ENCODE results near the gene WASHC3. TPM values are rescaled to one million over a fixed set of nuclear protein-coding genes. Genes with fewer than 3 reads are reported as not detected.

WASHC3 gene
- total and polyA plus RNA-seq, 2 experiments from 2014 or later, result 6.6 to 24.6 TPM

DNA sequence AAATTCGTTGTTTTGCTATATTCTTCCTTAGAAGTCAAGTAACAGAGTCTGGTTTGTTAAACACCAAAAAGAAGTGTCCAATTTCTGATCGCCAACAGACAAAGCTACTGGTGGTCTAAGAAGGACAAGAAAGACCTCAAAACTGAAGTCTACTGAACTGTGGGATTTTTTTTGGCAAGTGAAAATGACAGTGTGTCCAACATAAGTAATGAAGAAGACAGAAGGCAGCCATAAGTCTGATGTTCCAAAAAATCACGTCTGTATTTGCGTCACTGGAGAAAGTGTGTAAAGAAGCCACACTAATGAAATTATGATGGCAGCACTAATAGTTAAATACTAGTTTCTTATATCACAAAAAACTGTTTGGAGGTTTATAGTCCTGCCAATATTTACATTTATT, 32.6 kb downstream of the WASHC3 start:
- no peaks in the 10 kb centered on the region for H4K20me1 ChIP-seq (replicated peaks; ENCODE audit: insufficient read depth)
- no peak overlapping the region for H3K4me2 ChIP-seq
- no peak overlapping the region for H3K4me3 Mint-ChIP-seq
- no peak overlapping the region for H2AFZ ChIP-seq
- no peaks in the 10 kb centered on the region for H3K36me3 ChIP-seq (ENCODE audit: insufficient read depth)
- no peaks in the 10 kb centered on the region for H3K79me2 ChIP-seq (replicated peaks; ENCODE audit: insufficient read depth)
- TF ChIP-seq CREB1 (CRISPR knock-in tag; IDR thresholded peaks at IDR 0.05; ENCODE audit: low read depth), result no peak
- no peaks in the 10 kb centered on the region for H3K27me3 ChIP-seq (ENCODE audit: insufficient read depth)
- H3K27ac ChIP-seq (ENCODE audit: low read depth), result no peak overlapping the region
- ATAC-seq (no peak), DNase-seq (ENCODE audit: low spot score) (no peak)
- H3K27ac Mint-ChIP-seq, result no peak overlapping the region
- no peak overlapping the region for H3K4me3 ChIP-seq
- no peaks in the 10 kb centered on the region for H3K4me1 Mint-ChIP-seq
- no peaks in the 10 kb centered on the region for H3K36me3 Mint-ChIP-seq (ENCODE audit: low read depth)
- H3K9me3 Mint-ChIP-seq, result no peaks in the 10 kb centered on the region
- no peaks in the 10 kb centered on the region for H3K4me1 ChIP-seq (ENCODE audit: insufficient read depth)
- H3K9me2 ChIP-seq (ENCODE audit: insufficient read depth), result no peaks in the 10 kb centered on the region
- H3K27me3 Mint-ChIP-seq (ENCODE audit: insufficient read depth, low read depth, poor library complexity), result no peaks in the 10 kb centered on the region
- no peaks in the 10 kb centered on the region for H3F3A ChIP-seq (replicated peaks; ENCODE audit: low read depth)

DNA sequence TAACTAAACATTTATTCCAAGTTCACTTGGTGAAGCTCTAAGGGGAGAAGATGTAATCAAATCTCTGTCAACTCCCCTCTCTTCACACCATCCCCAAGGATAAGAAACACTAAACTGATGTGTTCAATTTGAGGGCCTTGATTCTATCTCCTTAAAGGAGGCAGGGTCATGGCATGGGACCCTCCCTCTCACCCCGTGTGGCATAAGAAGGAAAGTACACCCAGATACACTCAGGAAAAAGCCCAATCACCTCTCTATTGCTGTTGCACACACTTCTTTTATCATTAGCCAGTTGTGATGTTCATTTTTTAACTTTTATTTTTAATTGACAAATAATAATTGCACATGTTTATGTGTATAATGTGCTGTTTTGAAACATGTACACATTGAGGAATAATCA, 35.1 kb downstream of the WASHC3 start:
- Histone ChIP-seq H3K79me2 (replicated peaks; ENCODE audit: insufficient read depth) (no peaks in the 10 kb centered on the region), H3K9me2 (ENCODE audit: insufficient read depth) (no peaks in the 10 kb centered on the region), H2AFZ (no peak overlapping the region), H3K27ac (ENCODE audit: low read depth) (no peak overlapping the region), H3F3A (replicated peaks; ENCODE audit: low read depth) (no peaks in the 10 kb centered on the region), H3K4me3 (no peak overlapping the region), H3K4me1 (ENCODE audit: insufficient read depth) (no peaks in the 10 kb centered on the region), H4K20me1 (replicated peaks; ENCODE audit: insufficient read depth) (no peaks in the 10 kb centered on the region), H3K4me2 (no peak overlapping the region), H3K27me3 (ENCODE audit: insufficient read depth) (no peaks in the 10 kb centered on the region), H3K36me3 (ENCODE audit: insufficient read depth) (no peaks in the 10 kb centered on the region)
- no peak for TF ChIP-seq ZNF331 (CRISPR knock-in tag; IDR thresholded peaks at IDR 0.05; ENCODE audit: low read depth)
- TF ChIP-seq, protein P1, sequence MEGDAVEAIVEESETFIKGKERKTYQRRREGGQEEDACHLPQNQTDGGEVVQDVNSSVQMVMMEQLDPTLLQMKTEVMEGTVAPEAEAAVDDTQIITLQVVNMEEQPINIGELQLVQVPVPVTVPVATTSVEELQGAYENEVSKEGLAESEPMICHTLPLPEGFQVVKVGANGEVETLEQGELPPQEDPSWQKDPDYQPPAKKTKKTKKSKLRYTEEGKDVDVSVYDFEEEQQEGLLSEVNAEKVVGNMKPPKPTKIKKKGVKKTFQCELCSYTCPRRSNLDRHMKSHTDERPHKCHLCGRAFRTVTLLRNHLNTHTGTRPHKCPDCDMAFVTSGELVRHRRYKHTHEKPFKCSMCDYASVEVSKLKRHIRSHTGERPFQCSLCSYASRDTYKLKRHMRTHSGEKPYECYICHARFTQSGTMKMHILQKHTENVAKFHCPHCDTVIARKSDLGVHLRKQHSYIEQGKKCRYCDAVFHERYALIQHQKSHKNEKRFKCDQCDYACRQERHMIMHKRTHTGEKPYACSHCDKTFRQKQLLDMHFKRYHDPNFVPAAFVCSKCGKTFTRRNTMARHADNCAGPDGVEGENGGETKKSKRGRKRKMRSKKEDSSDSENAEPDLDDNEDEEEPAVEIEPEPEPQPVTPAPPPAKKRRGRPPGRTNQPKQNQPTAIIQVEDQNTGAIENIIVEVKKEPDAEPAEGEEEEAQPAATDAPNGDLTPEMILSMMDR (conservative IDR thresholded peaks at IDR 0.05; ENCODE audit: low read depth in 2 of 2), result peak; percentile 5 to 45; a peak in 1 of 4 replicates
- no peaks in the 10 kb centered on the region for H3K9me3 Mint-ChIP-seq
- H3K27ac Mint-ChIP-seq, result no peak overlapping the region
- H3K4me3 Mint-ChIP-seq, result no peak overlapping the region
- H3K4me1 Mint-ChIP-seq, result no peaks in the 10 kb centered on the region
- no peaks in the 10 kb centered on the region for H3K36me3 Mint-ChIP-seq (ENCODE audit: low read depth)
- no peaks in the 10 kb centered on the region for H3K27me3 Mint-ChIP-seq (ENCODE audit: insufficient read depth, low read depth, poor library complexity)
- peak; percentile 50 for DNase-seq (ENCODE audit: low spot score)
- peak; percentile 85 for ATAC-seq

DNA sequence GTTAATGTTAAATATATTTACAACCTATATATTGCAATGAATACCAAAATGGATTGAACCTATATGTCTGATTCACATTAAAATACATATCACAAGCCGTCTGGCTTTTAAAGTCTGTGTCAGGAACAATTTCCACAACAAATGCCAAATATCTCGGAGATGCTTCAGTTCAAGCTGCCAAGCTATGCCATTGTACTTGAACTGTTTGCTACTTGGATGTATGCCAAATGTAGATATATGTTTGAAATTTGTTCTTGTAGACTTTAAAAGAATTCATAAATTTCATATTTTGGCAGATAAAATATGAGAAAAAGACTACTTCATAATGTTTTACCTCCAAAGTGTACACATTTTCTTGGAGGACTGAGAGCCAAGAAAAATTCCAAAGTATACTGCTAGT, 37.0 kb downstream of the WASHC3 start:
- Histone ChIP-seq H3K4me3 (no peak overlapping the region), H3K27me3 (ENCODE audit: insufficient read depth) (no peaks in the 10 kb centered on the region), H3K27ac (ENCODE audit: low read depth) (no peak overlapping the region), H3K9me2 (ENCODE audit: insufficient read depth) (no peaks in the 10 kb centered on the region), H3K36me3 (ENCODE audit: insufficient read depth) (no peaks in the 10 kb centered on the region), H2AFZ (no peak overlapping the region), H3F3A (replicated peaks; ENCODE audit: low read depth) (no peaks in the 10 kb centered on the region), H3K4me1 (ENCODE audit: insufficient read depth) (no peaks in the 10 kb centered on the region), H3K4me2 (no peak overlapping the region), H4K20me1 (replicated peaks; ENCODE audit: insufficient read depth) (no peaks in the 10 kb centered on the region), H3K79me2 (replicated peaks; ENCODE audit: insufficient read depth) (no peaks in the 10 kb centered on the region)
- Mint-ChIP-seq H3K4me1 (no peaks in the 10 kb centered on the region), H3K27me3 (ENCODE audit: insufficient read depth, low read depth, poor library complexity) (no peaks in the 10 kb centered on the region), H3K27ac (no peak overlapping the region), H3K4me3 (no peak overlapping the region), H3K36me3 (ENCODE audit: low read depth) (no peaks in the 10 kb centered on the region), H3K9me3 (no peaks in the 10 kb centered on the region)
- DNase-seq (ENCODE audit: low spot score), result no peak
- no peak for ATAC-seq
- TF ChIP-seq, protein P2, sequence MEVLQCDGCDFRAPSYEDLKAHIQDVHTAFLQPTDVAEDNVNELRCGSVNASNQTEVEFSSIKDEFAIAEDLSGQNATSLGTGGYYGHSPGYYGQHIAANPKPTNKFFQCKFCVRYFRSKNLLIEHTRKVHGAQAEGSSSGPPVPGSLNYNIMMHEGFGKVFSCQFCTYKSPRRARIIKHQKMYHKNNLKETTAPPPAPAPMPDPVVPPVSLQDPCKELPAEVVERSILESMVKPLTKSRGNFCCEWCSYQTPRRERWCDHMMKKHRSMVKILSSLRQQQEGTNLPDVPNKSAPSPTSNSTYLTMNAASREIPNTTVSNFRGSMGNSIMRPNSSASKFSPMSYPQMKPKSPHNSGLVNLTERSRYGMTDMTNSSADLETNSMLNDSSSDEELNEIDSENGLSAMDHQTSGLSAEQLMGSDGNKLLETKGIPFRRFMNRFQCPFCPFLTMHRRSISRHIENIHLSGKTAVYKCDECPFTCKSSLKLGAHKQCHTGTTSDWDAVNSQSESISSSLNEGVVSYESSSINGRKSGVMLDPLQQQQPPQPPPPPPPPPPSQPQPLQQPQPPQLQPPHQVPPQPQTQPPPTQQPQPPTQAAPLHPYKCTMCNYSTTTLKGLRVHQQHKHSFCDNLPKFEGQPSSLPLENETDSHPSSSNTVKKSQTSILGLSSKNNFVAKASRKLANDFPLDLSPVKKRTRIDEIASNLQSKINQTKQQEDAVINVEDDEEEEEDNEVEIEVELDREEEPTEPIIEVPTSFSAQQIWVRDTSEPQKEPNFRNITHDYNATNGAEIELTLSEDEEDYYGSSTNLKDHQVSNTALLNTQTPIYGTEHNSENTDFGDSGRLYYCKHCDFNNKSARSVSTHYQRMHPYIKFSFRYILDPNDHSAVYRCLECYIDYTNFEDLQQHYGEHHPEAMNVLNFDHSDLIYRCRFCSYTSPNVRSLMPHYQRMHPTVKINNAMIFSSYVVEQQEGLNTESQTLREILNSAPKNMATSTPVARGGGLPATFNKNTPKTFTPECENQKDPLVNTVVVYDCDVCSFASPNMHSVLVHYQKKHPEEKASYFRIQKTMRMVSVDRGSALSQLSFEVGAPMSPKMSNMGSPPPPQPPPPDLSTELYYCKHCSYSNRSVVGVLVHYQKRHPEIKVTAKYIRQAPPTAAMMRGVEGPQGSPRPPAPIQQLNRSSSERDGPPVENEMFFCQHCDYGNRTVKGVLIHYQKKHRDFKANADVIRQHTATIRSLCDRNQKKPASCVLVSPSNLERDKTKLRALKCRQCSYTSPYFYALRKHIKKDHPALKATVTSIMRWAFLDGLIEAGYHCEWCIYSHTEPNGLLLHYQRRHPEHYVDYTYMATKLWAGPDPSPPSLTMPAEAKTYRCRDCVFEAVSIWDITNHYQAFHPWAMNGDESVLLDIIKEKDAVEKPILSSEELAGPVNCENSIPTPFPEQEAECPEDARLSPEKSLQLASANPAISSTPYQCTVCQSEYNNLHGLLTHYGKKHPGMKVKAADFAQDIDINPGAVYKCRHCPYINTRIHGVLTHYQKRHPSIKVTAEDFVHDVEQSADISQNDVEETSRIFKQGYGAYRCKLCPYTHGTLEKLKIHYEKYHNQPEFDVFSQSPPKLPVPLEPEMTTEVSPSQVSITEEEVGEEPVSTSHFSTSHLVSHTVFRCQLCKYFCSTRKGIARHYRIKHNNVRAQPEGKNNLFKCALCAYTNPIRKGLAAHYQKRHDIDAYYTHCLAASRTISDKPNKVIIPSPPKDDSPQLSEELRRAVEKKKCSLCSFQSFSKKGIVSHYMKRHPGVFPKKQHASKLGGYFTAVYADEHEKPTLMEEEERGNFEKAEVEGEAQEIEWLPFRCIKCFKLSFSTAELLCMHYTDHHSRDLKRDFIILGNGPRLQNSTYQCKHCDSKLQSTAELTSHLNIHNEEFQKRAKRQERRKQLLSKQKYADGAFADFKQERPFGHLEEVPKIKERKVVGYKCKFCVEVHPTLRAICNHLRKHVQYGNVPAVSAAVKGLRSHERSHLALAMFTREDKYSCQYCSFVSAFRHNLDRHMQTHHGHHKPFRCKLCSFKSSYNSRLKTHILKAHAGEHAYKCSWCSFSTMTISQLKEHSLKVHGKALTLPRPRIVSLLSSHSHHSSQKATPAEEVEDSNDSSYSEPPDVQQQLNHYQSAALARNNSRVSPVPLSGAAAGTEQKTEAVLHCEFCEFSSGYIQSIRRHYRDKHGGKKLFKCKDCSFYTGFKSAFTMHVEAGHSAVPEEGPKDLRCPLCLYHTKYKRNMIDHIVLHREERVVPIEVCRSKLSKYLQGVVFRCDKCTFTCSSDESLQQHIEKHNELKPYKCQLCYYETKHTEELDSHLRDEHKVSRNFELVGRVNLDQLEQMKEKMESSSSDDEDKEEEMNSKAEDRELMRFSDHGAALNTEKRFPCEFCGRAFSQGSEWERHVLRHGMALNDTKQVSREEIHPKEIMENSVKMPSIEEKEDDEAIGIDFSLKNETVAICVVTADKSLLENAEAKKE (CRISPR knock-in tag; IDR thresholded peaks at IDR 0.05), result no peak
- TF ChIP-seq, protein P1 (conservative IDR thresholded peaks at IDR 0.05; ENCODE audit: low read depth in 2 of 2), result no peak
- TF ChIP-seq ZNF331 (CRISPR knock-in tag; IDR thresholded peaks at IDR 0.05; ENCODE audit: low read depth) (no peak), NANOG (IDR thresholded peaks at IDR 0.05; ENCODE audit: borderline replicate concordance) (no peak), EZH2 (IDR thresholded peaks at IDR 0.05; ENCODE audit: low read depth, unreplicated experiment) (no peak)
